OCI-LY1 (cell line): ENCODE results near the gene FABP6.

Experiments
- H2AFZ ChIP-seq: fragments of 200-600 bp; sonication (generic), shearing (Covaris generic); 2 replicates; pipeline ENCODE4 v1.6.0; 2014; ENCODE audit warnings: antibody characterized with exemption, mild to moderate bottlenecking, low read length
- H3F3A ChIP-seq: fragments of 200-600 bp; sonication (generic), shearing (Covaris generic); 2 replicates; pipeline ENCODE4 v1.6.0; 2014; ENCODE audit warnings: mild to moderate bottlenecking, antibody characterized with exemption, low read length, moderate library complexity; ENCODE audit not compliant: insufficient read depth
- H3K27ac ChIP-seq: fragments of 200-600 bp; sonication (generic); 2 replicates; pipeline ENCODE4 v1.5.1; 2014; ENCODE audit warnings: low read length, mixed run types, mild to moderate bottlenecking, low read depth; ENCODE audit not compliant: poor library complexity, severe bottlenecking
- H3K27me3 ChIP-seq: fragments of 200-600 bp; sonication (generic); 2 replicates; pipeline ENCODE4 v1.6.0; 2014; ENCODE audit warnings: antibody characterized with exemption, mild to moderate bottlenecking, low read length, moderate library complexity; ENCODE audit not compliant: insufficient read depth
- H3K36me3 ChIP-seq: fragments of 200-600 bp; sonication (generic); 2 replicates; pipeline ENCODE4 v1.6.1; 2014; ENCODE audit warnings: mild to moderate bottlenecking, antibody characterized with exemption, low read length, moderate library complexity, mixed read lengths; ENCODE audit not compliant: insufficient read depth
- H3K4me1 ChIP-seq: fragments of 200-600 bp; sonication (generic); 2 replicates; pipeline ENCODE4 v1.5.1; 2014; ENCODE audit warnings: mild to moderate bottlenecking, low read length, moderate library complexity; ENCODE audit not compliant: insufficient read depth, severe bottlenecking
- H3K4me2 ChIP-seq: fragments of 200-600 bp; sonication (generic), shearing (Covaris generic); 2 replicates; pipeline ENCODE4 v1.6.1; 2014; ENCODE audit warnings: low read length
- H3K4me3 ChIP-seq: fragments of 200-600 bp; sonication (generic); 2 replicates; pipeline ENCODE4 v1.5.1; 2014; ENCODE audit warnings: low read length, low read depth, mild to moderate bottlenecking, mixed read lengths; ENCODE audit not compliant: poor library complexity, severe bottlenecking
- H3K79me2 ChIP-seq: fragments of 200-600 bp; shearing (Covaris generic); 2 replicates; pipeline ENCODE4 v1.6.1; 2016; ENCODE audit warnings: mixed run types, low read length, mixed read lengths; ENCODE audit not compliant: insufficient read depth
- H3K9ac ChIP-seq: fragments of 200-600 bp; sonication (generic), shearing (Covaris generic); 2 replicates; pipeline ENCODE4 v1.6.1; 2014; ENCODE audit warnings: mild to moderate bottlenecking, low read length, mixed read lengths
- H3K9me2 ChIP-seq: fragments of 200-600 bp; sonication (generic), shearing (Covaris generic); 2 replicates; pipeline ENCODE4 v1.6.1; 2014; ENCODE audit warnings: low read depth, mild to moderate bottlenecking, low read length, mixed read lengths
- H3K9me3 ChIP-seq: fragments of 200-600 bp; shearing (Covaris generic); 2 replicates; pipeline ENCODE4 v1.6.1; 2014; ENCODE audit warnings: low read length, mixed read lengths
- H4K20me1 ChIP-seq: fragments of 200-600 bp; sonication (generic), shearing (Covaris generic); 2 replicates; pipeline ENCODE4 v1.6.0; 2016; ENCODE audit warnings: mild to moderate bottlenecking, low read length; ENCODE audit not compliant: insufficient read depth
- EZH2 ChIP-seq: fragments of 200-600 bp; sonication (generic), shearing (Covaris generic); IDR thresholded peaks from 2 replicates; pipeline ENCODE4 v1.8.0; 2017; ENCODE audit warnings: borderline replicate concordance, mixed run types, mild to moderate bottlenecking, antibody characterized with exemption, low read length, moderate library complexity, mixed read lengths
- TF ChIP-seq, protein P1 (sequence below): fragments of 200-600 bp; sonication (generic), shearing (Covaris generic); IDR thresholded peaks from 2 replicates; pipeline ENCODE4 v1.5.1; 2017; ENCODE audit warnings: mild to moderate bottlenecking, antibody characterized with exemption, low read length, moderate library complexity, mixed read lengths

FABP6 gene

GRCh38 chr5:160268121-160268520 lies 38.8 kb downstream of the FABP6 start:
- Histone ChIP-seq H3F3A (no peaks in the 10 kb centered on the region), H3K4me2 (no peak overlapping the region), H3K9me2 (no peaks in the 10 kb centered on the region), H3K4me3 (no peak overlapping the region), H3K27ac (no peak overlapping the region), H3K4me1 (peaks cover 7% of the 10 kb centered on the region), H3K9me3 (no peaks in the 10 kb centered on the region), H4K20me1 (no peaks in the 10 kb centered on the region), H3K79me2 (no peaks in the 10 kb centered on the region), H2AFZ (no peak overlapping the region), H3K9ac (no peak overlapping the region), H3K36me3 (no peaks in the 10 kb centered on the region), H3K27me3 (no peaks in the 10 kb centered on the region; the same call in 1 of the 2 replicates)
- TF ChIP-seq EZH2, result no peak
- TF ChIP-seq, protein P1, sequence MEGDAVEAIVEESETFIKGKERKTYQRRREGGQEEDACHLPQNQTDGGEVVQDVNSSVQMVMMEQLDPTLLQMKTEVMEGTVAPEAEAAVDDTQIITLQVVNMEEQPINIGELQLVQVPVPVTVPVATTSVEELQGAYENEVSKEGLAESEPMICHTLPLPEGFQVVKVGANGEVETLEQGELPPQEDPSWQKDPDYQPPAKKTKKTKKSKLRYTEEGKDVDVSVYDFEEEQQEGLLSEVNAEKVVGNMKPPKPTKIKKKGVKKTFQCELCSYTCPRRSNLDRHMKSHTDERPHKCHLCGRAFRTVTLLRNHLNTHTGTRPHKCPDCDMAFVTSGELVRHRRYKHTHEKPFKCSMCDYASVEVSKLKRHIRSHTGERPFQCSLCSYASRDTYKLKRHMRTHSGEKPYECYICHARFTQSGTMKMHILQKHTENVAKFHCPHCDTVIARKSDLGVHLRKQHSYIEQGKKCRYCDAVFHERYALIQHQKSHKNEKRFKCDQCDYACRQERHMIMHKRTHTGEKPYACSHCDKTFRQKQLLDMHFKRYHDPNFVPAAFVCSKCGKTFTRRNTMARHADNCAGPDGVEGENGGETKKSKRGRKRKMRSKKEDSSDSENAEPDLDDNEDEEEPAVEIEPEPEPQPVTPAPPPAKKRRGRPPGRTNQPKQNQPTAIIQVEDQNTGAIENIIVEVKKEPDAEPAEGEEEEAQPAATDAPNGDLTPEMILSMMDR, result no peak

DNA sequence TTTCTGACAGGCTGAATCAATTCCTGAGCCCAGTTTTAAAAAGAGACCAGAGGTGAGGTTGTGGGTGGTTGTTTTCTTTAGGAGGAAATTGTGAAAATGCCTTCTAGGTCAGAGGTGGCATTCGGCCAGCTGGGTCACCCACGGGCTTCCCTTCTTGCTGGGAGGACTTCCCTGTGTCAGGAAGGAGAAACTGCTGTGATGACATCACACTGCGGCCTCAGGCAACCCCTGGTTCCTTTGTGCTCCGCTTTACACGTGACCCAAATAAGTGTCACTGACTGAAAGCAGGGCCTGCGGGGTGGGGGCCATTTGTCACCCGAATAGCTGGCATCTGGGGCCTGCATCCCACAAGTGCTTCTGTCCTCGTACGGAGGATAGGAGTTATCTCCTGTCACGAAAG lies 39.7 kb downstream of the FABP6 start:
- no peaks in the 10 kb centered on the region for H3K36me3 ChIP-seq
- H3K9me3 ChIP-seq, result no peaks in the 10 kb centered on the region
- no peaks in the 10 kb centered on the region; the same call in 1 of the 2 replicates for H3K27me3 ChIP-seq
- peaks cover 7% of the 10 kb centered on the region for H3K4me1 ChIP-seq
- H3F3A ChIP-seq, result no peaks in the 10 kb centered on the region
- H3K79me2 ChIP-seq, result no peaks in the 10 kb centered on the region
- no peaks in the 10 kb centered on the region for H4K20me1 ChIP-seq
- no peak overlapping the region for H3K9ac ChIP-seq
- H3K4me2 ChIP-seq, result no peak overlapping the region
- no peaks in the 10 kb centered on the region for H3K9me2 ChIP-seq
- no peak overlapping the region for H3K4me3 ChIP-seq
- TF ChIP-seq, protein P1, result no peak
- TF ChIP-seq EZH2, result no peak
- no peak overlapping the region for H2AFZ ChIP-seq
- H3K27ac ChIP-seq, result no peak overlapping the region

DNA sequence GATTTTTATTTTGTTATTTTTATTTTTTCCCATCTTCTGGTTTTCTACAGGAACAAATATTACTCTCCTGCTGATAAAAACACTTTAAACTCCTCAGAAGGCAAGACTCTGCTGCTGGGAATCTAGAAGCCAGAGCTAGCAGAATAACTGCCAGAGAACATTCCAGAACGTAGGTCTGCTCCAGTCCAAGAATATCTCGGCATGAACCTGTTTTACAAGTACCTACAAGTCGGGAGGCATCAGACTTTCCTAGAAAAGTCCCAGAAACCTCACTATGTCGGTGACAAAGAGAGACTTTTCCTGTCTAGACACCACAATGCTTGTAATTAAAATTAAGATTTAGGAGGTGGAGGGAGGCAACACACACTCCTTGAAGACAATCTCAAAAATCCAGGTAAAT lies 41.4 kb downstream of the FABP6 start:
- TF ChIP-seq, protein P1, result no peak
- no peak for TF ChIP-seq EZH2
- Histone ChIP-seq H3K9me3 (no peaks in the 10 kb centered on the region), H4K20me1 (no peaks in the 10 kb centered on the region), H3K9ac (no peak overlapping the region), H3F3A (no peaks in the 10 kb centered on the region), H3K27me3 (no peaks in the 10 kb centered on the region; the same call in 1 of the 2 replicates), H2AFZ (no peak overlapping the region), H3K9me2 (no peaks in the 10 kb centered on the region), H3K79me2 (no peaks in the 10 kb centered on the region), H3K4me2 (no peak overlapping the region), H3K36me3 (no peaks in the 10 kb centered on the region), H3K4me3 (no peak overlapping the region), H3K4me1 (peaks cover 7% of the 10 kb centered on the region), H3K27ac (no peak overlapping the region)
